NCI-H526 (cell line): Measurements from ENCODE around the gene UNC80.

Experiments used
- DNase-seq, 2 experiments: peaks; one replicate each; lab custom pipeline; 2025; lab: John Stamatoyannopoulos, UW

UNC80 gene

GRCh38 chr2:209969692-209970091 is 198.1 kb downstream of the UNC80 start:
- no peak for DNase-seq

- no peak for DNase-seq
Observed at GRCh38 chr2:209970271-209970670, 198.6 kb downstream of the UNC80 start.

- no peak for DNase-seq
Observed at GRCh38 chr2:209970711-209971110, 199.1 kb downstream of the UNC80 start.

- no peak for DNase-seq
Observed at GRCh38 chr2:209973328-209973727, 201.7 kb downstream of the UNC80 start.

GRCh38 chr2:209974576-209974975 is 202.9 kb downstream of the UNC80 start:
- DNase-seq: no peak

- no peak for DNase-seq
Observed at GRCh38 chr2:209976698-209977385, 205.2 kb downstream of the UNC80 start.

- peak; percentile 27 to 48 for DNase-seq
Observed at GRCh38 chr2:209977386-209978239, 206.0 kb downstream of the UNC80 start.

- no peak for DNase-seq
Observed at GRCh38 chr2:209984291-209984690, 212.7 kb downstream of the UNC80 start.

GRCh38 chr2:209985874-209986273 is 214.2 kb downstream of the UNC80 start:
- no peak for DNase-seq

- DNase-seq: no peak
Observed at GRCh38 chr2:209986415-209986814, 214.8 kb downstream of the UNC80 start.

- no peak for DNase-seq
Observed at GRCh38 chr2:209988010-209988409, 216.4 kb downstream of the UNC80 start.

- no peak for DNase-seq
Observed at GRCh38 chr2:209990838-209991237, 219.2 kb downstream of the UNC80 start.

- no peak for DNase-seq
Observed at GRCh38 chr2:209993968-209994367, 222.3 kb downstream of the UNC80 start.

GRCh38 chr2:209998596-209998995 is 227.0 kb downstream of the UNC80 start:
- no peak for DNase-seq

- no peak for DNase-seq
Observed at GRCh38 chr2:210000464-210001324, 229.1 kb downstream of the UNC80 start.

GRCh38 chr2:210002158-210003157 is 230.8 kb downstream of the UNC80 start, which contains the start of gene RPE:
Gene RPE, plus strand, starts transcription at chr2:210002638. Its CDS starts 24 bp downstream, at chr2:210002662.
- peak; percentile 85 to 98 for DNase-seq

GRCh38 chr2:210003359-210003758 is 231.7 kb downstream of the UNC80 start:
- no peak for DNase-seq

GRCh38 chr2:210004881-210005280 is 233.2 kb downstream of the UNC80 start:
- DNase-seq: no peak

GRCh38 chr2:210007895-210008294 is 236.3 kb downstream of the UNC80 start:
- no peak for DNase-seq

- no peak for DNase-seq
Observed at GRCh38 chr2:210009126-210009525, 237.5 kb downstream of the UNC80 start.

- DNase-seq: no peak
Observed at GRCh38 chr2:210009896-210010295, 238.3 kb downstream of the UNC80 start.
